Naive thymus-derived CD8-positive, alpha-beta T cell (primary cell): Measurements from ENCODE around the gene CADPS2. TPM values are rescaled to one million over a fixed set of nuclear protein-coding genes. Genes with fewer than 3 reads are reported as not detected.

Experiments used
- ATAC-seq, 2 donors: fragments of 150-1000 bp; cut with Tn5 transposase in 1 of 2; sonication (Bioruptor Pico), chemical (Tn5 transposase) in 1 of 2; 1 replicate in 1 of 2; 2 replicates in 1 of 2; pipeline ENCODE4 v1.10.0; 2021; ENCODE audit warnings: mild to moderate bottlenecking in 2 of 2, moderate library complexity in 2 of 2
- POLR2A ChIA-PET: fragments of 350-600 bp; sonication (Branson Sonifier 250); formaldehyde crosslinking; loops from one replicate; lab custom pipeline; 2021; ENCODE audit warnings: antibody characterized with exemption; lab: Charles Lee
- DNase-seq, 10 donors: peaks; one replicate each; pipeline versions ENCODE4 v3.0.0 to v3.0.0-alpha.2; 2020 to 2022
- H3K27ac Mint-ChIP-seq, 10 donors: one replicate each; pipeline ENCODE4 v1.8.0; 2020 to 2022; ENCODE audit warnings: mild to moderate bottlenecking in 10 of 10, mixed read lengths in 10 of 10, moderate library complexity in 4 of 10, inconsistent platforms in 1 of 10
- H3K27me3 Mint-ChIP-seq, 5 donors: one replicate each; pipeline ENCODE4 v1.8.0; 2021 to 2022; ENCODE audit warnings: mixed read lengths in 5 of 5
- H3K36me3 Mint-ChIP-seq, 3 donors: one replicate each; pipeline ENCODE4 v1.8.0; 2020 to 2022; ENCODE audit warnings: mixed read lengths in 3 of 3, mild to moderate bottlenecking in 2 of 3, inconsistent platforms in 1 of 3
- H3K4me1 Mint-ChIP-seq, 4 donors: one replicate each; pipeline ENCODE4 v1.8.0; 2021 to 2022; ENCODE audit warnings: mixed read lengths in 4 of 4
- H3K4me3 Mint-ChIP-seq, 10 donors: one replicate each; pipeline ENCODE4 v1.8.0; 2020 to 2022; ENCODE audit warnings: mild to moderate bottlenecking in 10 of 10, mixed read lengths in 10 of 10, moderate library complexity in 6 of 10, inconsistent platforms in 1 of 10
- H3K9me3 Mint-ChIP-seq, 9 donors: one replicate each; pipeline ENCODE4 v1.8.0; 2020 to 2022; ENCODE audit warnings: mixed read lengths in 9 of 9, mild to moderate bottlenecking in 3 of 9, inconsistent platforms in 1 of 9, moderate library complexity in 1 of 9
- polyA plus RNA-seq, 3 donors: library from polyadenylated mRNA; unstranded; fragments of 300-500 nt; fragmentation: Illumina TruSeq; gene quantifications; one replicate each; pipeline ENCODE4 v1.2.3, GENCODE V29; 2021
- total RNA-seq, 8 experiments: library from RNA in 2 of 8; stranded (reverse) in 2 of 8; gene quantifications; one replicate each; pipeline ENCODE4 v1.2.3 and lab custom pipeline; 2021 to 2026

Gene CADPS2
- total and polyA plus RNA-seq, 5 experiments from 2014 or later, result not detected

GRCh38 chr7:122316467-122317388 lies 569.5 kb downstream of the CADPS2 start:
- peaks cover 34 to 63% (median 51%) of the 10 kb centered on the region in 5 donors for H3K27me3 Mint-ChIP-seq
- ATAC-seq, result no peak
- peaks cover 0 to 15% (median 8%) of the 10 kb centered on the region in 3 donors for H3K36me3 Mint-ChIP-seq
- no peak for DNase-seq
- POLR2A ChIA-PET, result no interaction called here
- H3K27ac Mint-ChIP-seq, result peak overlapping the region in 1 of 10 donors; percentile 32
- H3K9me3 Mint-ChIP-seq, result peaks cover 0 to 21% (median 5%) of the 10 kb centered on the region in 9 donors
- no peak overlapping the region for H3K4me3 Mint-ChIP-seq
- peaks cover 0 to 3% (median under 1%) of the 10 kb centered on the region in 4 donors for H3K4me1 Mint-ChIP-seq

GRCh38 chr7:122315507-122316466 lies 570.5 kb downstream of the CADPS2 start:
- no peak overlapping the region for H3K4me3 Mint-ChIP-seq
- ATAC-seq (no peak), DNase-seq (no peak)
- peaks cover 0 to 21% (median 5%) of the 10 kb centered on the region in 9 donors for H3K9me3 Mint-ChIP-seq
- peaks cover 0 to 6% (median 3%) of the 10 kb centered on the region in 4 donors for H3K4me1 Mint-ChIP-seq
- H3K27ac Mint-ChIP-seq, result no peak overlapping the region
- H3K27me3 Mint-ChIP-seq, result peaks cover 39 to 73% (median 57%) of the 10 kb centered on the region in 5 donors
- peaks cover 0 to 15% (median 8%) of the 10 kb centered on the region in 3 donors for H3K36me3 Mint-ChIP-seq
- POLR2A ChIA-PET, result no interaction called here

GRCh38 chr7:122314284-122314683 lies 572.0 kb downstream of the CADPS2 start:
- H3K9me3 Mint-ChIP-seq, result peaks cover 0 to 21% (median 8%) of the 10 kb centered on the region in 9 donors
- DNase-seq (no peak), ATAC-seq (no peak)
- H3K4me1 Mint-ChIP-seq, result peaks cover 0 to 9% (median 5%) of the 10 kb centered on the region in 4 donors
- POLR2A ChIA-PET, result no interaction called here
- no peak overlapping the region for H3K27ac Mint-ChIP-seq
- H3K27me3 Mint-ChIP-seq, result peaks cover 43 to 71% (median 63%) of the 10 kb centered on the region in 5 donors
- no peak overlapping the region for H3K4me3 Mint-ChIP-seq
- H3K36me3 Mint-ChIP-seq, result peaks cover 0 to 15% (median 8%) of the 10 kb centered on the region in 3 donors

- H3K4me3 Mint-ChIP-seq, result no peak overlapping the region
- peaks cover 0 to 9% (median 5%) of the 10 kb centered on the region in 4 donors for H3K4me1 Mint-ChIP-seq
- no peak for ATAC-seq
- H3K9me3 Mint-ChIP-seq, result peaks cover 0 to 15% (median 5%) of the 10 kb centered on the region in 9 donors
- H3K36me3 Mint-ChIP-seq, result peaks cover 0 to 15% (median 8%) of the 10 kb centered on the region in 3 donors
- H3K27me3 Mint-ChIP-seq, result peaks cover 46 to 76% (median 63%) of the 10 kb centered on the region in 5 donors
- no peak for DNase-seq
- POLR2A ChIA-PET, result no interaction called here
- H3K27ac Mint-ChIP-seq, result no peak overlapping the region
These were observed 573.5 kb downstream of the CADPS2 start for GRCh38 chr7:122312789-122313188.

GRCh38 chr7:122311734-122312450 lies 574.4 kb downstream of the CADPS2 start:
- Mint-ChIP-seq H3K27ac (no peak overlapping the region), H3K9me3 (peaks cover 0 to 15% (median 4%) of the 10 kb centered on the region in 9 donors), H3K36me3 (peaks cover 0 to 15% (median 8%) of the 10 kb centered on the region in 3 donors), H3K4me3 (no peak overlapping the region), H3K4me1 (peaks cover 0 to 9% (median 5%) of the 10 kb centered on the region in 4 donors), H3K27me3 (peaks cover 46 to 76% (median 65%) of the 10 kb centered on the region in 5 donors)
- POLR2A ChIA-PET, result no interaction called here
- DNase-seq (no peak), ATAC-seq (no peak)

- no peak overlapping the region for H3K27ac Mint-ChIP-seq
- peaks cover 0 to 9% (median 5%) of the 10 kb centered on the region in 4 donors for H3K4me1 Mint-ChIP-seq
- peaks cover 51 to 76% (median 67%) of the 10 kb centered on the region in 5 donors for H3K27me3 Mint-ChIP-seq
- H3K36me3 Mint-ChIP-seq, result peaks cover 0 to 15% (median 6%) of the 10 kb centered on the region in 3 donors
- POLR2A ChIA-PET, result no interaction called here
- DNase-seq (no peak), ATAC-seq (no peak)
- H3K4me3 Mint-ChIP-seq, result peak overlapping the region in 3 of 10 donors; percentile 18 to 47 (median 28)
- H3K9me3 Mint-ChIP-seq, result peaks cover 0 to 15% (median 4%) of the 10 kb centered on the region in 9 donors
These were observed 575.1 kb downstream of the CADPS2 start for GRCh38 chr7:122311050-122311700.

- Mint-ChIP-seq H3K4me1 (peaks cover 0 to 7% (median 5%) of the 10 kb centered on the region in 4 donors), H3K36me3 (peaks cover 0 to 10% (median under 1%) of the 10 kb centered on the region in 3 donors), H3K9me3 (peaks cover 0 to 14% (median 2%) of the 10 kb centered on the region in 9 donors), H3K27me3 (peaks cover 49 to 76% (median 59%) of the 10 kb centered on the region in 5 donors), H3K4me3 (peak overlapping the region in 2 of 10 donors; percentile 23 to 47), H3K27ac (no peak overlapping the region)
- POLR2A ChIA-PET, result no interaction called here
- ATAC-seq (no peak), DNase-seq (no peak)
These were observed 575.9 kb downstream of the CADPS2 start for GRCh38 chr7:122310119-122311021.

GRCh38 chr7:122309421-122309820 lies 576.8 kb downstream of the CADPS2 start:
- Mint-ChIP-seq H3K4me3 (peak overlapping the region in 4 of 10 donors; percentile 9 to 53 (median 30)), H3K36me3 (peaks cover 0 to 3% (median 0%) of the 10 kb centered on the region in 3 donors), H3K27ac (no peak overlapping the region), H3K9me3 (peaks cover 0 to 13% (median 1%) of the 10 kb centered on the region in 9 donors), H3K4me1 (peaks cover 0 to 7% (median 4%) of the 10 kb centered on the region in 4 donors), H3K27me3 (peaks cover 47 to 76% (median 58%) of the 10 kb centered on the region in 5 donors)
- DNase-seq (no peak), ATAC-seq (no peak)
- POLR2A ChIA-PET, result no interaction called here

GRCh38 chr7:122307228-122307621 lies 579.0 kb downstream of the CADPS2 start:
- Mint-ChIP-seq H3K27ac (no peak overlapping the region), H3K9me3 (peaks cover 0 to 18% (median 0%) of the 10 kb centered on the region in 9 donors), H3K4me3 (no peak overlapping the region), H3K36me3 (peaks cover 0 to 5% (median 0%) of the 10 kb centered on the region in 3 donors), H3K4me1 (peaks cover 0 to 11% (median 4%) of the 10 kb centered on the region in 4 donors), H3K27me3 (peaks cover 46 to 90% (median 60%) of the 10 kb centered on the region in 5 donors)
- POLR2A ChIA-PET, result no interaction called here
- DNase-seq (no peak), ATAC-seq (no peak)

GRCh38 chr7:122306320-122307227 lies 579.7 kb downstream of the CADPS2 start:
- H3K36me3 Mint-ChIP-seq, result peaks cover 0 to 5% (median under 1%) of the 10 kb centered on the region in 3 donors
- no peak for DNase-seq
- POLR2A ChIA-PET, result no interaction called here
- H3K4me3 Mint-ChIP-seq, result no peak overlapping the region
- H3K27me3 Mint-ChIP-seq, result peaks cover 45 to 93% (median 60%) of the 10 kb centered on the region in 5 donors
- H3K4me1 Mint-ChIP-seq, result peaks cover 0 to 11% (median 4%) of the 10 kb centered on the region in 4 donors
- no peak for ATAC-seq
- H3K27ac Mint-ChIP-seq, result no peak overlapping the region
- peaks cover 0 to 18% (median 0%) of the 10 kb centered on the region in 9 donors for H3K9me3 Mint-ChIP-seq
